Loucy (cell line): Measurements from ENCODE around the gene PCDHA2.

Experiments used
- CTCF ChIP-seq: fragments of 200-600 bp; sonication (generic); conservative IDR thresholded peaks from 2 replicates; pipeline ENCODE4 v1.5.1; 2014; ENCODE audit warnings: mild to moderate bottlenecking, antibody characterized with exemption, low read length
- EZH2phosphoT487 ChIP-seq: fragments of 200-600 bp; IDR thresholded peaks from 2 replicates; pipeline ENCODE4 v1.6.1; 2018; ENCODE audit warnings: antibody characterized with exemption, mild to moderate bottlenecking, moderate library complexity, borderline replicate concordance

GRCh38 chr5:140753561-140753960, 41.1 kb upstream of the PCDHA2 start:
- TF ChIP-seq CTCF (no peak), EZH2phosphoT487 (no peak)
